Measurements from ENCODE around the gene FSTL5.

DNA sequence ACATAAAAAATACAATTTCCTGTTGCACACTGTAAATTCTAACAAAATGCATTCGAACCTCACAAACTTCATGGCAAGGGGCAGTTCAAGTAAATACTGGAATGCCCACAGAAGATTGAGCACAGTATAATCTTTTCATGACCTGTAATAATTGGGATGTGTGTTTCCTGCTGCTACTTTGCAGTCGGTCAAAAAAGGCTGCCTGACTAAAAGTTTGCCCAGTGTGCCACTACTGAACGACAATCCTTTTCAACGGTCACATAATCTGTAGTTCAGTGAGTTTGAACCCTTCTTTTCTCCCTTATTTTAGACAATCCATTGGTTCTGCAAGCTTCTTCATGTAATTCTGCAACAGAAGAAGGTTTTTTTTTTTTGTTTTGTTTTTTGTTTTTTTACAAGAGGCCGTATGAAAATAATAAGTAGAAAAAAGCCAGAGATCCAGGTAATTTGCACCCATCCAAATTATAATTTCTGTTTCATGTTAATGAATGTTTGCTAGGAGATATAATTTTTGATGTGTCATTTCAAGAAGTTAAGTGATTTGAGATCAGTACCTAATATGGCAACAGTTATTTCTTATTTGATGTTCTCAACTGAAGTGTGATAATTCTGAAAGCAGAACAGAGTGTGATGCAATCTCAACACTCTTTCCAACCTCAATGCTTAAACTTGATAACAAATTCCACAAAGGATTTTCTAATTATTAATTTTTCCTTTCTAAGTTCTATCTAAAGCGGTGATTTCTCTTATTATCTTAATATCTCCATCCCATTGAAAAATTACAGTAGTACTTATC lies 237.6 kb downstream of the FSTL5 start:
- TF ChIP-seq, protein P1, sequence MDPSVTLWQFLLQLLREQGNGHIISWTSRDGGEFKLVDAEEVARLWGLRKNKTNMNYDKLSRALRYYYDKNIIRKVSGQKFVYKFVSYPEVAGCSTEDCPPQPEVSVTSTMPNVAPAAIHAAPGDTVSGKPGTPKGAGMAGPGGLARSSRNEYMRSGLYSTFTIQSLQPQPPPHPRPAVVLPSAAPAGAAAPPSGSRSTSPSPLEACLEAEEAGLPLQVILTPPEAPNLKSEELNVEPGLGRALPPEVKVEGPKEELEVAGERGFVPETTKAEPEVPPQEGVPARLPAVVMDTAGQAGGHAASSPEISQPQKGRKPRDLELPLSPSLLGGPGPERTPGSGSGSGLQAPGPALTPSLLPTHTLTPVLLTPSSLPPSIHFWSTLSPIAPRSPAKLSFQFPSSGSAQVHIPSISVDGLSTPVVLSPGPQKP (CRISPR knock-in tag; IDR thresholded peaks at IDR 0.05): no peak
- TF ChIP-seq TCF7 (IDR thresholded peaks at IDR 0.05; ENCODE audit: borderline replicate concordance) (no peak), POLR2A (conservative IDR thresholded peaks at IDR 0.05) (no peak), NCOA1 (IDR thresholded peaks at IDR 0.05; ENCODE audit: low read depth) (no peak), EP400 (IDR thresholded peaks at IDR 0.05) (no peak), ZNF655 (CRISPR knock-in tag; IDR thresholded peaks at IDR 0.05) (no peak), RFX5 (IDR thresholded peaks at IDR 0.05; ENCODE audit: low read depth, low read length) (no peak)
- TF ChIP-seq, protein P2, sequence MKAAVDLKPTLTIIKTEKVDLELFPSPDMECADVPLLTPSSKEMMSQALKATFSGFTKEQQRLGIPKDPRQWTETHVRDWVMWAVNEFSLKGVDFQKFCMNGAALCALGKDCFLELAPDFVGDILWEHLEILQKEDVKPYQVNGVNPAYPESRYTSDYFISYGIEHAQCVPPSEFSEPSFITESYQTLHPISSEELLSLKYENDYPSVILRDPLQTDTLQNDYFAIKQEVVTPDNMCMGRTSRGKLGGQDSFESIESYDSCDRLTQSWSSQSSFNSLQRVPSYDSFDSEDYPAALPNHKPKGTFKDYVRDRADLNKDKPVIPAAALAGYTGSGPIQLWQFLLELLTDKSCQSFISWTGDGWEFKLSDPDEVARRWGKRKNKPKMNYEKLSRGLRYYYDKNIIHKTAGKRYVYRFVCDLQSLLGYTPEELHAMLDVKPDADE (conservative IDR thresholded peaks at IDR 0.05; ENCODE audit: control insufficient read depth, low read depth, low read length): no peak
- TF ChIP-seq, protein P3, sequence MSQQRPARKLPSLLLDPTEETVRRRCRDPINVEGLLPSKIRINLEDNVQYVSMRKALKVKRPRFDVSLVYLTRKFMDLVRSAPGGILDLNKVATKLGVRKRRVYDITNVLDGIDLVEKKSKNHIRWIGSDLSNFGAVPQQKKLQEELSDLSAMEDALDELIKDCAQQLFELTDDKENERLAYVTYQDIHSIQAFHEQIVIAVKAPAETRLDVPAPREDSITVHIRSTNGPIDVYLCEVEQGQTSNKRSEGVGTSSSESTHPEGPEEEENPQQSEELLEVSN (IDR thresholded peaks at IDR 0.05; ENCODE audit: borderline replicate concordance in 1 of 2, extremely low read depth in 1 of 2, insufficient read depth in 1 of 2, insufficient read length in 1 of 2, low read depth in 1 of 2, low read length in 1 of 2, poor library complexity in 1 of 2, severe bottlenecking in 1 of 2): no peak
